HCT116 (cell line): ENCODE results near the gene CPNE4. TPM values are rescaled to one million over a fixed set of nuclear protein-coding genes. Genes with fewer than 3 reads are reported as not detected.

Experiments
- ATAC-seq: fragments of 200-7000 bp; cut with Tn5 transposase; 2 replicates; pipeline ENCODE4 v1.9.1; 2020; ENCODE audit warnings: mild to moderate bottlenecking, moderate library complexity
- BruUV-seq: library from RNA; stranded (reverse); fragments of 400-500 nt; replicated peaks from 2 replicates; lab custom pipeline; 2021; lab: Mats Ljungman, UMichigan
- CTCF ChIA-PET: fragments of 300-600 bp; sonication (Branson Sonifier 250); formaldehyde crosslinking; loops from one replicate; lab custom pipeline; 2021; ENCODE audit warnings: antibody characterized with exemption; lab: Charles Lee
- POLR2A ChIA-PET: fragments of 300-600, 350-600 bp; sonication (Branson Sonifier 250); formaldehyde crosslinking; loops from one replicate; lab custom pipeline; 2021; ENCODE audit warnings: antibody characterized with exemption; lab: Charles Lee
- RAD21 ChIA-PET, 2 experiments: fragments of 300-600 bp; sonication (Branson Sonifier 250); formaldehyde crosslinking; loops; one replicate each; lab custom pipeline; 2023; ENCODE audit warnings: low total read pairs in 2 of 2; ENCODE audit not compliant: uncharacterized antibody in 2 of 2, unreplicated experiment in 2 of 2, low non-redundant PET in 1 of 2; lab: Charles Lee
- DNase-seq: peaks from one replicate; pipeline ENCODE4 v3.0.0-alpha.2; 2010; ENCODE audit warnings: low read depth, low spot score
- H2AFZ ChIP-seq: fragments of 200-600 bp; shearing (Covaris generic), sonication (generic); 2 replicates; pipeline ENCODE4 v1.6.1; 2017; ENCODE audit warnings: low read depth, mixed run types, mixed read lengths, antibody characterized with exemption, low read length; ENCODE audit not compliant: poor library complexity, severe bottlenecking
- H3K27ac ChIP-seq: 2 replicates; pipeline ENCODE4 v1.5.1; 2012; ENCODE audit warnings: low read depth, low read length
- H3K27me3 ChIP-seq: fragments of 200-600 bp; sonication (generic); 2 replicates; pipeline ENCODE4 v1.6.1; 2016; ENCODE audit warnings: mixed run types, low read length, mixed read lengths; ENCODE audit not compliant: insufficient read depth
- H3K36me3 ChIP-seq, 2 experiments: fragments of 200-500 bp in 1 of 2; fragments of 200-600 bp in 1 of 2; sonication (Bioruptor generic) in 1 of 2; sonication (generic) in 1 of 2; 2 replicates each; pipeline versions ENCODE4 v1.5.1 to v1.6.1; 2014 to 2016; ENCODE audit warnings: low read length in 2 of 2, inconsistent platforms in 1 of 2, mixed read lengths in 1 of 2, mixed run types in 1 of 2; ENCODE audit not compliant: insufficient read depth in 2 of 2, control insufficient read depth in 1 of 2
- H3K4me1 ChIP-seq, 2 experiments: fragments of 200-600 bp in 1 of 2; sonication (generic) in 1 of 2; 2 replicates each; pipeline versions ENCODE4 v1.5.1 to v1.6.1; 2012 to 2017; ENCODE audit warnings: low read length in 2 of 2, inconsistent platforms in 1 of 2, mild to moderate bottlenecking in 1 of 2, mixed read lengths in 1 of 2, mixed run types in 1 of 2, moderate library complexity in 1 of 2; ENCODE audit not compliant: insufficient read depth in 2 of 2, control insufficient read depth in 1 of 2
- H3K4me2 ChIP-seq: fragments of 200-600 bp; sonication (generic); 2 replicates; pipeline ENCODE4 v1.6.1; 2017; ENCODE audit warnings: mixed run types, low read length, mixed read lengths
- H3K4me3 ChIP-seq, 2 experiments: fragments of 200-600 bp in 1 of 2; sonication (generic) in 1 of 2; replicated peaks in 1 of 2; 2 replicates each; pipeline ENCODE4 v1.5.1; 2011 to 2016; ENCODE audit warnings: low read length in 2 of 2, control low read depth in 1 of 2, low read depth in 1 of 2, mild to moderate bottlenecking in 1 of 2, mixed read lengths in 1 of 2, mixed run types in 1 of 2
- H3K79me2 ChIP-seq: fragments of 200-600 bp; sonication (generic); 2 replicates; pipeline ENCODE4 v1.6.1; 2017; ENCODE audit warnings: mild to moderate bottlenecking, mixed run types, low read length, moderate library complexity, mixed read lengths; ENCODE audit not compliant: insufficient read depth
- H3K9ac ChIP-seq: fragments of 200-600 bp; sonication (generic); 2 replicates; pipeline ENCODE4 v1.6.1; 2016; ENCODE audit warnings: low read length, mixed read lengths
- H3K9me2 ChIP-seq: fragments of 200-600 bp; sonication (generic), shearing (Covaris generic); 2 replicates; pipeline ENCODE4 v1.6.1; 2017; ENCODE audit warnings: mixed run types, mild to moderate bottlenecking, moderate library complexity; ENCODE audit not compliant: insufficient read depth
- H3K9me3 ChIP-seq, 2 experiments: fragments of 200-500 bp in 1 of 2; fragments of 200-600 bp in 1 of 2; sonication (Bioruptor generic) in 1 of 2; sonication (generic) in 1 of 2; 2 replicates each; pipeline ENCODE4 v1.6.1; 2014 to 2017; ENCODE audit warnings: low read length in 2 of 2, mixed read lengths in 2 of 2, inconsistent platforms in 1 of 2, low read depth in 1 of 2, mild to moderate bottlenecking in 1 of 2, mixed run types in 1 of 2, moderate library complexity in 1 of 2; ENCODE audit not compliant: control insufficient read depth in 1 of 2, insufficient read depth in 1 of 2
- H4K20me1 ChIP-seq: fragments of 200-600 bp; sonication (generic), shearing (Covaris generic); 2 replicates; pipeline ENCODE4 v1.6.1; 2017; ENCODE audit warnings: mixed run types, mild to moderate bottlenecking, moderate library complexity; ENCODE audit not compliant: insufficient read depth
- CEBPB ChIP-seq: IDR thresholded peaks from 2 replicates; pipeline ENCODE4 v1.6.1; 2012; ENCODE audit warnings: low read depth
- EGR1 ChIP-seq: IDR thresholded peaks from 2 replicates; pipeline ENCODE4 v1.6.1; 2012; ENCODE audit warnings: low read depth
- ELF1 ChIP-seq: IDR thresholded peaks from 2 replicates; pipeline ENCODE4 v1.6.1; 2012; ENCODE audit warnings: low read depth, borderline replicate concordance
- EZH2 ChIP-seq: fragments of 200-600 bp; sonication (generic); IDR thresholded peaks from 2 replicates; pipeline ENCODE4 v1.6.1; 2017; ENCODE audit warnings: antibody characterized with exemption, mixed run types
- EZH2phosphoT487 ChIP-seq: fragments of 200-600 bp; IDR thresholded peaks from 2 replicates; pipeline ENCODE4 v1.6.1; 2018; ENCODE audit warnings: antibody characterized with exemption, borderline replicate concordance
- FOSL1 ChIP-seq: IDR thresholded peaks from 2 replicates; pipeline ENCODE4 v1.6.1; 2012; ENCODE audit warnings: low read depth
- JUND ChIP-seq: IDR thresholded peaks from 2 replicates; pipeline ENCODE4 v1.6.1; 2012
- REST ChIP-seq: IDR thresholded peaks from 2 replicates; pipeline ENCODE4 v1.6.1; 2012; ENCODE audit warnings: low read depth
- SIN3A ChIP-seq: IDR thresholded peaks from 2 replicates; pipeline ENCODE4 v1.6.1; 2012; ENCODE audit warnings: low read depth
- SRF ChIP-seq: IDR thresholded peaks from 2 replicates; pipeline ENCODE4 v1.6.1; 2012; ENCODE audit warnings: low read depth
- YY1 ChIP-seq: IDR thresholded peaks from 2 replicates; pipeline ENCODE4 v1.6.1; 2011; ENCODE audit warnings: low read length, low read depth, moderate library complexity, mild to moderate bottlenecking; ENCODE audit not compliant: insufficient replicate concordance; ENCODE audit errors: extremely low read depth
- ZFX ChIP-seq: fragments of 450-650 bp; IDR thresholded peaks from 2 replicates; pipeline ENCODE4 v1.6.1; 2017
- ZNF274 ChIP-seq: fragments of 200-500 bp; sonication (Bioruptor generic); IDR thresholded peaks from 2 replicates; pipeline ENCODE4 v1.6.1; 2014; ENCODE audit warnings: mild to moderate bottlenecking, low read depth, low read length, inconsistent platforms
- intact Hi-C: fragments of 100-400 bp; cut with micrococcal nuclease; formaldehyde crosslinking; loops from 2 replicates; pipeline ENCODE4 v1.10.0; 2022
- total RNA-seq: library from RNA; stranded (reverse); gene quantifications from one replicate; pipeline ENCODE4 v1.2.1, GENCODE V29; 2021; ENCODE audit not compliant: unreplicated experiment
- TF ChIP-seq, protein P1 (sequence below): IDR thresholded peaks from 2 replicates; pipeline ENCODE4 v1.6.1; 2012
- TF ChIP-seq, protein P2 (sequence below): IDR thresholded peaks from 2 replicates; pipeline ENCODE4 v1.6.1; 2012

Gene CPNE4
- total RNA-seq, 1 experiment from 2014 or later = not detected

- ChIA-PET CTCF (no interaction called here), POLR2A (no interaction called here)
- Histone ChIP-seq H3K4me1 (no peaks in the 10 kb centered on the region), H3K27ac (no peak overlapping the region), H3K4me2 (no peak overlapping the region), H4K20me1 (no peaks in the 10 kb centered on the region), H3K9me3 (no peaks in the 10 kb centered on the region), H3K79me2 (no peaks in the 10 kb centered on the region), H3K9ac (no peak overlapping the region), H3K9me2 (no peaks in the 10 kb centered on the region), H3K4me3 (no peak overlapping the region), H2AFZ (no peak overlapping the region), H3K36me3 (no peaks in the 10 kb centered on the region), H3K27me3 (peaks cover 60% of the 10 kb centered on the region)
- intact Hi-C loops = no loop called here
- BruUV-seq = no TSS peak
- ATAC-seq (no peak), DNase-seq (no peak)
- TF ChIP-seq SRF (no peak), EGR1 (no peak), JUND (no peak), ELF1 (no peak), FOSL1 (no peak)
- TF ChIP-seq, protein P1, sequence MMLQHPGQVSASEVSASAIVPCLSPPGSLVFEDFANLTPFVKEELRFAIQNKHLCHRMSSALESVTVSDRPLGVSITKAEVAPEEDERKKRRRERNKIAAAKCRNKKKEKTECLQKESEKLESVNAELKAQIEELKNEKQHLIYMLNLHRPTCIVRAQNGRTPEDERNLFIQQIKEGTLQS = no peak
- TF ChIP-seq, protein P2, sequence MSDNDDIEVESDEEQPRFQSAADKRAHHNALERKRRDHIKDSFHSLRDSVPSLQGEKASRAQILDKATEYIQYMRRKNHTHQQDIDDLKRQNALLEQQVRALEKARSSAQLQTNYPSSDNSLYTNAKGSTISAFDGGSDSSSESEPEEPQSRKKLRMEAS = no peak
- TF ChIP-seq, all 23 proteins: peak for 0
- RAD21 ChIA-PET = no interaction called here
Measured at GRCh38 chr3:131807822-131808221, 227.0 kb downstream of the CPNE4 start.

GRCh38 chr3:131806736-131807135 is 228.1 kb downstream of the CPNE4 start:
- no peaks in the 10 kb centered on the region for H3K9me3 ChIP-seq
- H3K4me2 ChIP-seq = no peak overlapping the region
- no peaks in the 10 kb centered on the region for H3K79me2 ChIP-seq
- H3K27me3 ChIP-seq = peaks cover 64% of the 10 kb centered on the region
- no peaks in the 10 kb centered on the region for H3K9me2 ChIP-seq
- no peak overlapping the region for H2AFZ ChIP-seq
- intact Hi-C loops = no loop called here
- no peak overlapping the region for H3K27ac ChIP-seq
- ATAC-seq (no peak), DNase-seq (no peak)
- H3K36me3 ChIP-seq = no peaks in the 10 kb centered on the region
- H3K4me1 ChIP-seq = no peaks in the 10 kb centered on the region
- no peak overlapping the region for H3K4me3 ChIP-seq
- POLR2A ChIA-PET = no interaction called here
- no peaks in the 10 kb centered on the region for H4K20me1 ChIP-seq
- CTCF ChIA-PET = no interaction called here
- no peak overlapping the region for H3K9ac ChIP-seq
- BruUV-seq = no TSS peak
- RAD21 ChIA-PET = no interaction called here
- TF ChIP-seq ELF1 (no peak), CEBPB (no peak), REST (no peak), EZH2phosphoT487 (no peak), FOSL1 (no peak), EGR1 (no peak), SIN3A (no peak), ZFX (no peak), ZNF274 (no peak), JUND (no peak), EZH2 (no peak), YY1 (no peak)
- TF ChIP-seq, protein P1 = no peak
- TF ChIP-seq, protein P2 = no peak
